ENCODE measurements around the gene HPS4. TPM values are rescaled to one million over a fixed set of nuclear protein-coding genes. Genes with fewer than 3 reads are reported as not detected.

Gene HPS4
- total RNA-seq, 6 donors from 2014 or later, result 22.5 to 93.2 (median 34.2) TPM

DNA sequence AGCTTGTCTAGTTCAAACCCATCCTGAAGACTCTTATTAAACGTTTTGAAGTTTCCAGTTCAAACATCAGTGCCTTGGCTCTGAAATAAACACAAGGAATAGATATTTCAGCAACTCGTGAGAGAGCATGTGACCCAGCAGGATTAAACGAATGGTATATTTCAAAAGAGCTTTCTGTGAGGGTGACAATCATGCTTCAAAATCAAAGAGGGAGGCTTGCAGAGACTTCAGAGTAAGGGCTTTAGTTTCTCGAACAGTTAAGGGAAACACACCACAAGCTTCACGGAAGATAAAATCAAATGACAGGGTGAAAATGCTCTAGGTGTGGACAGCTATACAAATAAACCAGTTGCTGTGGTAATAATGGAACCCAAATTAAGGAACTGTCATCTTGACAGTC lies 1.4 kb downstream of the HPS4 start:
- H3K27ac ChIP-seq, result no peak overlapping the region
- H3K27me3 ChIP-seq, result no peaks in the 10 kb centered on the region
- H3K4me3 ChIP-seq, result no peak overlapping the region
- no peak for DNase-seq
- peaks cover 49 to 72% (median 56%) of the 10 kb centered on the region in 4 donors for H3K4me1 ChIP-seq
- H3K36me3 ChIP-seq, result peaks cover 0 to 17% (median 0%) of the 10 kb centered on the region in 4 donors
- TF ChIP-seq, protein P1, sequence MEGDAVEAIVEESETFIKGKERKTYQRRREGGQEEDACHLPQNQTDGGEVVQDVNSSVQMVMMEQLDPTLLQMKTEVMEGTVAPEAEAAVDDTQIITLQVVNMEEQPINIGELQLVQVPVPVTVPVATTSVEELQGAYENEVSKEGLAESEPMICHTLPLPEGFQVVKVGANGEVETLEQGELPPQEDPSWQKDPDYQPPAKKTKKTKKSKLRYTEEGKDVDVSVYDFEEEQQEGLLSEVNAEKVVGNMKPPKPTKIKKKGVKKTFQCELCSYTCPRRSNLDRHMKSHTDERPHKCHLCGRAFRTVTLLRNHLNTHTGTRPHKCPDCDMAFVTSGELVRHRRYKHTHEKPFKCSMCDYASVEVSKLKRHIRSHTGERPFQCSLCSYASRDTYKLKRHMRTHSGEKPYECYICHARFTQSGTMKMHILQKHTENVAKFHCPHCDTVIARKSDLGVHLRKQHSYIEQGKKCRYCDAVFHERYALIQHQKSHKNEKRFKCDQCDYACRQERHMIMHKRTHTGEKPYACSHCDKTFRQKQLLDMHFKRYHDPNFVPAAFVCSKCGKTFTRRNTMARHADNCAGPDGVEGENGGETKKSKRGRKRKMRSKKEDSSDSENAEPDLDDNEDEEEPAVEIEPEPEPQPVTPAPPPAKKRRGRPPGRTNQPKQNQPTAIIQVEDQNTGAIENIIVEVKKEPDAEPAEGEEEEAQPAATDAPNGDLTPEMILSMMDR (IDR thresholded peaks at IDR 0.05), result no peak
- TF ChIP-seq EP300 (IDR thresholded peaks at IDR 0.05) (no peak), POLR2A (IDR thresholded peaks at IDR 0.05) (no peak), POLR2AphosphoS5 (IDR thresholded peaks at IDR 0.05) (no peak)
- WGBS, 2 donors, result 45 to 61% methylated on average over 5 of the region's 5 CpGs
- H3K9me3 ChIP-seq, result no peaks in the 10 kb centered on the region
- no peak for ATAC-seq (ENCODE audit: low FRiP score in 2 of 2)

DNA sequence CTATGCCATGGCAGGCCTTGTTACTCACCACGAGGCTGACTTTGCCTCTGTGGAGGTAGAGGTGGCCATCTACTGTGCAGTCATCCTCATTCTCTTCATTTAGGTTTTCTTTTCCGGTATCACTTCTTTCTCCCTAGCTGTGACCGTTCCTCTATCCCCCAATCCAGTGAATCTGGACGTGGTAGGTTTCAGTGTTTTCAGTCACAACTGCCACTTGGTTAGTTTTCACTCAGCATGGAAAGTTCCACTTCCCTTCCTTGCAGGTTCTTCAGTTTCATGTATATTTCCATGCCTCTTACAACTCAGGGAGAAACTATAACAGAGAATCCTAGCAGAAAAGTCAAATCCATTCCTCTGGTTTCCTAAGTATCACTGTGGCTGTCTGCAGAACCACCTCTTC lies 1.9 kb downstream of the HPS4 start:
- no peaks in the 10 kb centered on the region for H3K27me3 ChIP-seq
- peaks cover 0 to 22% (median 2%) of the 10 kb centered on the region in 4 donors for H3K36me3 ChIP-seq
- DNase-seq, result no peak
- 76 to 79% methylated on average over 4 of the region's 4 CpGs for WGBS, 2 donors
- ATAC-seq (ENCODE audit: low FRiP score in 2 of 2), result no peak
- no peak overlapping the region for H3K27ac ChIP-seq
- no peaks in the 10 kb centered on the region for H3K9me3 ChIP-seq
- TF ChIP-seq POLR2AphosphoS5 (IDR thresholded peaks at IDR 0.05) (no peak), EP300 (IDR thresholded peaks at IDR 0.05) (no peak), POLR2A (IDR thresholded peaks at IDR 0.05) (no peak)
- TF ChIP-seq, protein P1 (IDR thresholded peaks at IDR 0.05), result no peak
- peaks cover 49 to 72% (median 56%) of the 10 kb centered on the region in 4 donors for H3K4me1 ChIP-seq
- no peak overlapping the region for H3K4me3 ChIP-seq

DNA sequence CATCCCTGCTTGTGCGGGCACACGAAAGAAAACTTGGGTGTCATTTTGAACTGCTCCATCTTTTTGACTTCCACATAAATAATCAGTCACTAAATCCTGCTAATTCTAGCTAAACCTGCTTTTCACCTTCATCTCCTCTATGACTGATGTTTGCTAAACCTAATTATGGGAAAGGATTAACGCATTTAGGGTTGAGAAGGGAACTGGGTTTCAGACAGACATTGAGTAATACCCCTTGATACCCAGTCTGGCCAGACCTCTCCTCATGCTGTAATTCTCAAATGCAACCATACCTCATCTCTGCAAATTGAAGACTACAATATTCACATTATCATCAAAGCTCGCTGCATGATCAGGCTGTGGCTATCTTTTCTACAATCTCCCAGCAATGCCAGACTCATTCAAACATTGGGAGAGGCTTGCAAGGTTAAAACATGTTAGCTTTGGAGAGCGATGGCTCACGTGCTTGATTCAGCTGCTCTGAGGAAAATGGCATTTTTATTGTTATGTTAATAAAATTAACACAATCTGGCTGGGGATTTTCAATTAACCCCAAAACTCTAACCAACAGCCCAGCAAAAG lies 2.4 kb downstream of the HPS4 start:
- H3K36me3 ChIP-seq, result peaks cover 1 to 27% (median 3%) of the 10 kb centered on the region in 4 donors
- DNase-seq, result no peak
- TF ChIP-seq, protein P1 (IDR thresholded peaks at IDR 0.05), result no peak
- TF ChIP-seq POLR2AphosphoS5 (IDR thresholded peaks at IDR 0.05) (no peak), POLR2A (IDR thresholded peaks at IDR 0.05) (no peak), EP300 (IDR thresholded peaks at IDR 0.05) (no peak)
- H3K27me3 ChIP-seq, result no peaks in the 10 kb centered on the region
- no peaks in the 10 kb centered on the region for H3K9me3 ChIP-seq
- no peak overlapping the region for H3K27ac ChIP-seq
- no peak overlapping the region for H3K4me3 ChIP-seq
- 69 to 83% methylated on average over 6 of the region's 6 CpGs for WGBS, 2 donors
- ATAC-seq (ENCODE audit: low FRiP score in 2 of 2), result no peak
- peaks cover 49 to 69% (median 56%) of the 10 kb centered on the region in 4 donors for H3K4me1 ChIP-seq

DNA sequence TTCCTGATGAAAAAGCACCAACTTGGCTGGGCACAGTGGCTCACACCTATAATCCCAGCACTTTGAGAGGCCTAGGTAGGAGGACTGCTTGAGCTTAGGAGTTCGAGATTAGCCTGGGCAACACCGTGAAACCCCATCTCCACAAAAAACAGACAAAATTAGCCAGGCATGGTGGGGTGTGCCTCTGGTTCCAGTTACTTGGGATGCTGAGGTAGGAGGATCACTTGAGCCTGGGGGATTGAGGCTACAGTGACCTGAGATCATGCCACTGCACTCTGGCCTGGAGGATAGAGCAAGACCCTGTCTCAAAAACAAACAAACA lies 3.0 kb downstream of the HPS4 start:
- Histone ChIP-seq H3K27me3 (no peaks in the 10 kb centered on the region), H3K4me1 (peaks cover 45 to 63% (median 53%) of the 10 kb centered on the region in 4 donors), H3K36me3 (peaks cover 5 to 33% (median 8%) of the 10 kb centered on the region in 4 donors), H3K9me3 (no peaks in the 10 kb centered on the region), H3K27ac (no peak overlapping the region), H3K4me3 (no peak overlapping the region)
- TF ChIP-seq EP300 (IDR thresholded peaks at IDR 0.05) (no peak), POLR2AphosphoS5 (IDR thresholded peaks at IDR 0.05) (no peak), POLR2A (IDR thresholded peaks at IDR 0.05) (no peak)
- TF ChIP-seq, protein P1 (IDR thresholded peaks at IDR 0.05), result no peak
- DNase-seq (no peak), ATAC-seq (ENCODE audit: low FRiP score in 2 of 2) (no peak)
- WGBS, 2 donors, result 79 to 80% methylated on average over 2 of the region's 2 CpGs
